DOHH2 (cell line): ENCODE results near the gene TMCC1.

ENCODE experiments used
- EZH2phosphoT487 ChIP-seq: fragments of 200-600 bp; sonication (generic); IDR thresholded peaks from 2 replicates; pipeline ENCODE4 v1.6.1; 2017; ENCODE audit warnings: borderline replicate concordance, mild to moderate bottlenecking, antibody characterized with exemption, low read length, moderate library complexity, mixed read lengths
- TF ChIP-seq, protein P1 (sequence below): fragments of 200-600 bp; sonication (generic); IDR thresholded peaks from one replicate; pipeline ENCODE4 v1.5.1; 2014; ENCODE audit warnings: antibody characterized with exemption, mild to moderate bottlenecking, low read depth, low read length; ENCODE audit not compliant: poor library complexity, severe bottlenecking

DNA sequence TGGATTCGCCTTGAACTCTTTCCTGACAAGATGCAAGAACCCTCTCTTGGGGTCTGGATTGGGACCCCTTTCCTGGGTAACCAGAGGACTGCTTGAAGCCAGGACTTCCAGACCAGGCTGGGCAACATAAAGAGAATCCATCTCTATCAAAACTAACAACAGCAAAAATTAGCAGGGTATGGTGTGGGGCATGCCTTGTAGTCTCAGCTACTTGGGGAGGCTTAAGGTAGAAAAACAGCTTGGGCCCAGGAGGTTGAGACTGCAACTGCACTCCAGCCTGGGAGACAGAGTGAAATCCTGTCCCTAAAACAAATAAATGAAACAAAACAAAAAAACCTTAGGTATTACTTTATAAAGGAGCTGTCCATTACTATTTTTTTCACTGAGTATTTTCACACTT lies 193.9 kb downstream of the TMCC1 start:
- TF ChIP-seq, protein P1, sequence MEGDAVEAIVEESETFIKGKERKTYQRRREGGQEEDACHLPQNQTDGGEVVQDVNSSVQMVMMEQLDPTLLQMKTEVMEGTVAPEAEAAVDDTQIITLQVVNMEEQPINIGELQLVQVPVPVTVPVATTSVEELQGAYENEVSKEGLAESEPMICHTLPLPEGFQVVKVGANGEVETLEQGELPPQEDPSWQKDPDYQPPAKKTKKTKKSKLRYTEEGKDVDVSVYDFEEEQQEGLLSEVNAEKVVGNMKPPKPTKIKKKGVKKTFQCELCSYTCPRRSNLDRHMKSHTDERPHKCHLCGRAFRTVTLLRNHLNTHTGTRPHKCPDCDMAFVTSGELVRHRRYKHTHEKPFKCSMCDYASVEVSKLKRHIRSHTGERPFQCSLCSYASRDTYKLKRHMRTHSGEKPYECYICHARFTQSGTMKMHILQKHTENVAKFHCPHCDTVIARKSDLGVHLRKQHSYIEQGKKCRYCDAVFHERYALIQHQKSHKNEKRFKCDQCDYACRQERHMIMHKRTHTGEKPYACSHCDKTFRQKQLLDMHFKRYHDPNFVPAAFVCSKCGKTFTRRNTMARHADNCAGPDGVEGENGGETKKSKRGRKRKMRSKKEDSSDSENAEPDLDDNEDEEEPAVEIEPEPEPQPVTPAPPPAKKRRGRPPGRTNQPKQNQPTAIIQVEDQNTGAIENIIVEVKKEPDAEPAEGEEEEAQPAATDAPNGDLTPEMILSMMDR: no peak
- no peak for TF ChIP-seq EZH2phosphoT487
